ENCODE measurements around the gene RAB3A. TPM values are rescaled to one million over a fixed set of nuclear protein-coding genes. Genes with fewer than 3 reads are reported as not detected.

RAB3A gene, protein sequence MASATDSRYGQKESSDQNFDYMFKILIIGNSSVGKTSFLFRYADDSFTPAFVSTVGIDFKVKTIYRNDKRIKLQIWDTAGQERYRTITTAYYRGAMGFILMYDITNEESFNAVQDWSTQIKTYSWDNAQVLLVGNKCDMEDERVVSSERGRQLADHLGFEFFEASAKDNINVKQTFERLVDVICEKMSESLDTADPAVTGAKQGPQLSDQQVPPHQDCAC
- total RNA-seq = 0.45 and 0.56 TPM in 2 replicates

DNA sequence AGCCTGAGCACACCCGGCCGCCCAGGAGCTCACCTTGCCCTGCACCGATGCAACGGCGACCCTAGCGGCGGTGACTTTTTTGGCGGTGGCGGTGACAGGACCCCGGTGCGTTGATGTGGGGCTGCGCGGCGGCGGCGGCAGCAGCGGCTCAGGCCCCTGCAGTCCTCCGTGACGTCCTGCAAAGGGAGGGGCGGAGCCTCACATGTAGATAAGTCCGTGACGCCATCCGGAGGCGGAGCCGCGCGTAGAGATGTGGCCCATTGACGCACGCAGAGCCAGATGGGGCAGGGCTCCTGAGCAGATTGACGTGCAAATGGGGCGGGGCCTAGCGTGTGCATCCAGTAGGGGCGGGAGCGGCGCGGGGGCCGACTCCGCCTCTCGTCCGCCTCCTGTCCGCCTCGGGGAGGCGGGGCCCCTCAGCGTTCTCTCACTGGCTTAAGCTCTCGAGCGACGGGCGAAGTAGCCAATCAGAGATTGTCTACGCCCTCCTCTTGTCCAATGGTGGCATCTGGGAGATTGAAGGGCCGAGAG, at the start of gene RAB3A:
TSS of gene RAB3A (minus strand) at position 180 of the 531 bp plus-strand sequence. CDS start 1,302 bp downstream, outside the sequence.

DNA sequence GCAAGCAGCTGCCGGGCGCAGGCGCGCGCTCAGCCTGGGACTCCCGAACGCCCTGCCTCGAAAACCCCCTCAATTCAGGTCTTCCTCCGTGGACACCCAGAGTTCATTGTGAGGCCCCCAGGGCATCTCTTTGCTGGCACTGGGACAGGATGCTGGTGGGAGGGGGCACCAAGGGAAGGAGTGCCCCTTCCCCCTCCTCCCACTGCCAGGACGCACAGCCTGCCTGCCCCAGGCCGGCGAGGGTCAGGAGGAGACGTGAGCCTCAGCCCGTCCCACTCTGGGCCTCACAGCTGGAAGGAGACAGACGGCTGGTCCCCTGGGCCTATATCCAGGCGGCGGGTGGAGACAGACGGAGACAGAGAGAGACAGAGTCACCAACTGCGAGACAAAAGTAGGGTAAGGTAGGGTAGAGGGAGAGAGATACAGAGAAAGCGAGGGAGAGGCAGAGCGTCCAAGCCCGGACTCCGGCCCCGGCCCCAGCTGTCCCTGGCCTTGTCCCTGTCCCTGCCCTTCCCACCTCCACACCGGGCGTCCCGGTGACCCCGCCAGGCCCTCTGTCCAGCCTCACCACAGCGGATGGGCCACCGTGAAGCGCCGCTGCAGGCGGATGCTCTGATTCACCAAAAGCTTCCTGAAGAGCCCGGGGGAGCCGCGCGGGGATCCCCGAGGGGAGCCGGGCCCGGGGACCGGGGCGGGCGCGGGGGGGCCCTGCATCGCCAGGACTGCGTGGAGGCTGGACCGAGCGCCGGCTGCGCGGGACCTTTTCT, 22.0 kb upstream of the RAB3A start, which contains the start of gene PDE4C:
TSS of gene PDE4C (minus strand) at position 737 of the 767 bp plus-strand sequence. CDS start at position 714, 23 bp downstream.

DNA sequence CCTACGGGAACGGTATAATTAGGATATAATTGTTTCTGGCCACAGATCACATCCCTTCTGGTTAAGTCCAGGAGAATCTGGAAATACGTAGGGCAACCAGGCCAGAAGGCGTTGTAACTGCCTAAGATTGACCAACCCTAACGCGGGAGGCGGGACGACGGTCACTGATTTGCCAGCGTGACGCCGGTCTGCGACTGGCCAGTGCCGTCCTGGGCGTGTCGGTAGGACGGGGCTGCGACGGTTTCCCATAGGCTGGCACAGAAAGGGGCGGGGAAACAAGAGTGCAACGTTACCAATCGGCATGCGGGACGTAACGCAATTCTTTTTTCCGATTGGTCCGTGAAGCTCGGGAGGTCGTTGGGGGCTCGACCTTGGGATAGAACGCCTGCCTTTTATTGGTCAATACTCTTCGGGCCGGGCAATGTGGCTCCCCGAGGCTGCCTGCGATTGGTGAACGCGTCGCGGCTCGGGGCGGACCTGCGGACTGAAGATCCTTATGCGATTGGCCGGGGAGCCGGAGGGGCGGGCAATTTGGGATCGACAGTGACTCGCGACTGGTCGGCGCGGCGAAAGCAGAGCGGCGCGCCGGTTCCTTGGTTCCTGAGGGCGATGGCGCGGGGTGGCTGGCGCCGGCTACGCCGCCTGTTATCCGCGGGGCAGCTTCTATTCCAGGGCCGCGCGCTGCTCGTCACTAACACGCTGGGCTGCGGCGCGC, 11.0 kb downstream of the RAB3A start, which contains the start of gene MPV17L2:
TSS of gene MPV17L2 (plus strand) at position 546 of the 715 bp plus-strand sequence. CDS start at position 610, 64 bp downstream.

DNA sequence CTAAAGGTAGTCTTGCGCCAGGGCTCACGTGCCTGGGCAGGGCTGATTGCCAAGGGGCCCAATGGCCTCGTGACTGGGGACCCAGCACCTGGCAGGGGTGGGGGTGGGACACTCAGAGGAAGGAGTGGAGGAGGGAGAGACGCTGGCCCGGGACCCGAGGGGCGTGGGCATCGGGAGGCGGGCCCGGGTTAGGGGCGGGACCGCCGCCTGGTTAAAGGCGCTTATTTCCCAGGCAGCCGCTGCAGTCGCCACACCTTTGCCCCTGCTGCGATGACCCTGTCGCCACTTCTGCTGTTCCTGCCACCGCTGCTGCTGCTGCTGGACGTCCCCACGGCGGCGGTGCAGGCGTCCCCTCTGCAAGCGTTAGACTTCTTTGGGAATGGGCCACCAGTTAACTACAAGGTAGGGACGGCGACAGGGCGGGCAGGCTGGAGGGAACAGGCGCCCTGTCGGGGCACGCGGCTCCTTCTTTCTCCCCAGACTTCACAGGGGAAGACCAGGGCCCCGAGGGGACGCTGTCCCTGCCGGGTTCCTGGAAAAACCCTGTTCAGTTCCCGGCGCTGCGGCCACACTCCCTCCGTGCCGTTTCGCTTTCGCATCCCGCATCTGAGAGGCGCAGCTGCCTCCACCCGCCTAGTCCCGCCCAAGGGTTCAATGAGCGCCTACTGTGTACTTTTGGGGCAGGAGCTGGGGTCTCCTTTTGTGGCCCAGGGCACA, 30.1 kb downstream of the RAB3A start, which contains the start of gene IFI30:
TSS of gene IFI30 (plus strand) at position 242 of the 717 bp plus-strand sequence. CDS start at position 271, 29 bp downstream.

DNA sequence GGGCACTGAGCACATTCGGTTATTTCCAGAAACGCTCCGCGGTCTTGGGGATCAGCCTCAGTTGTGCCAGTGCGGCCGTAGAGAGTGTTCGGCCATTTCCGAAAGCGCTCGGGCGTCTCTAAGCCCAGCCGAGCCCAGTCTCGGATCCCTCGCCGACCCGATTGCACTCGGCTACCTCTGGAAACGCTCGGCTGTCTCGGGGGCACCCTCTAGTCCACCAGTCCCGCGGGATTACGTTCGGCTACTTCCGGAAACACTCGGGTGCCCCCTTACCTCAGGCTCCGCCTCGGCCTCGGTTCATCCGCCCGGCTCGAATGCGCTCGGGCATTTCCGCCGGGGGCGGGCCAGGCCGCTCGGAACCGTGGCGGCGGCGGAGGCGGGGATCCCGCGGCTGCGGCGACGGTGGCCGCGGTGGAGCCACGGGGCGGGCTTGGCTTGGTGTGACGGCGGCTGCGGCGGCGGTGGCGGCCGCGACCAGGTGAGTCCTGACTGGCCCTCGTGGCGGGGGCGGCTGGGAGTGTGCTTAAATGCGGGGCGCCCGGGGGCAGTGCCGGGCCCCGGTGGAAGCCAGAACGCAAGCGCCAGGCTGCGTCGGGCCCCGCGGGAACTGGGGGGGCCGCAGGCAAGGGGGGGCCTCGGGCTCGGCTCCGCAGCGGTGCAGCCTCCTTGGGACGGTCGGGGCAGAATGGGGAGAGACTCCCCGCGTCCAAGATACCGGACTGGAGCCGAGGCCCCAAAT, 50.9 kb downstream of the RAB3A start, which contains the start of gene PIK3R2:
TSS of gene PIK3R2 (plus strand) at position 347 of the 739 bp plus-strand sequence. CDS start 2,717 bp downstream, outside the sequence.

Other genes starting within 250 kb of the RAB3A start
- gene KCNN1, start 236.9 kb downstream of the RAB3A start, total RNA-seq = under 0.01 and 0.09 TPM in 2 replicates
- gene ARRDC2, start 195.9 kb downstream of the RAB3A start, total RNA-seq = 8.5 and 20.0 TPM in 2 replicates
- under 0.01 and 0.09 TPM in 2 replicates for gene IL12RB1, start 117.1 kb downstream of the RAB3A start, total RNA-seq
- gene MAST3, start 106.3 kb downstream of the RAB3A start, total RNA-seq = 0.90 and 1.3 TPM in 2 replicates
- 2.5 and 4.0 TPM in 2 replicates for gene PIK3R2, start 50.9 kb downstream of the RAB3A start, total RNA-seq
- gene IFI30, start 30.2 kb downstream of the RAB3A start, total RNA-seq = 0.18 TPM in 1 of 2 replicates, not detected in the other
- 7.2 and 8.6 TPM in 2 replicates for gene MPV17L2, start 10.8 kb downstream of the RAB3A start, total RNA-seq
- 0.09 and 0.28 TPM in 2 replicates for gene PDE4C, start 22.4 kb upstream of the RAB3A start, total RNA-seq
- under 0.01 and 0.09 TPM in 2 replicates for gene IQCN, start 70.4 kb upstream of the RAB3A start, total RNA-seq
- 60.0 and 115 TPM in 2 replicates for gene JUND, start 77.6 kb upstream of the RAB3A start, total RNA-seq
- gene LSM4, start 119.0 kb upstream of the RAB3A start, total RNA-seq = 135 and 140 TPM in 2 replicates
- 21.8 and 25.7 TPM in 2 replicates for gene PGPEP1, start 136.6 kb upstream of the RAB3A start, total RNA-seq
- gene GDF15, start 182.1 kb upstream of the RAB3A start, total RNA-seq = 84.6 and 103 TPM in 2 replicates
- not detected in 2 replicates for gene LRRC25, start 193.6 kb upstream of the RAB3A start, total RNA-seq
- gene SSBP4, start 215.4 kb upstream of the RAB3A start, total RNA-seq = 50.0 and 52.1 TPM in 2 replicates
- 25.2 and 42.6 TPM in 2 replicates for gene ISYNA1, start 234.1 kb upstream of the RAB3A start, total RNA-seq